Measurements from ENCODE around the gene NFIB.

The NFIB gene

DNA sequence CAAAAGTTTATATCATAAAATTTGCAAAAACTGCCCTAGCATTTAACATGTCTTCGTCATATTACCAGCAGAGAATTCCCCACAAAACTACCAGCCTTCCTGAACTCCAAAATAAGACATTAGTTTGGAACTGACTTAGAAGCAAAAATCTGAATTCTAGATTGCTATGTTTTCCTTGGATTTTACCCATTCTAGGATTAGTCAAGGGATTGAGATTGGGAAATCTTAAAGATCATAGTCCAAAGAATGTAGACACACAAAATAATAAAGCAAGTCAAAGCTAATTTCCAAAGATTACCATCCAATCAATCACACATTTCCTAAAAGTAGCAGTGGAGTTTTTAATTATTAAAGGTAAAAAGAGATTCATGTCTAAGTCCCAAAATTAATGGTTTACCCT is 138.2 kb downstream of the NFIB start:
- Histone ChIP-seq H3K9me3 (replicated peaks; ENCODE audit: insufficient read depth, low read length) (no peaks in the 10 kb centered on the region), H3K4me1 (ENCODE audit: low read length) (no peaks in the 10 kb centered on the region), H3F3A (ENCODE audit: insufficient read depth, low read length) (no peaks in the 10 kb centered on the region), H4K20me1 (ENCODE audit: insufficient read depth, low read length) (no peaks in the 10 kb centered on the region), H3K4me3 (ENCODE audit: low read length) (no peak overlapping the region), H2AFZ (ENCODE audit: low read length) (no peak overlapping the region), H3K79me2 (ENCODE audit: low read length) (no peaks in the 10 kb centered on the region), H3K36me3 (replicated peaks; ENCODE audit: insufficient read depth, low read length) (no peaks in the 10 kb centered on the region), H3K9me2 (replicated peaks; ENCODE audit: insufficient read depth, low read length) (no peaks in the 10 kb centered on the region), H3K27ac (ENCODE audit: low read length) (no peak overlapping the region), H3K4me2 (ENCODE audit: low read depth, low read length) (no peak overlapping the region), H3K9ac (ENCODE audit: low read length) (no peak overlapping the region), H3K27me3 (replicated peaks; ENCODE audit: insufficient read depth, low read length) (no peaks in the 10 kb centered on the region)
- TF ChIP-seq EZH2phosphoT487 (IDR thresholded peaks at IDR 0.05; ENCODE audit: low read length) (no peak), EZH2 (optimal IDR thresholded peaks at IDR 0.05; ENCODE audit: low read depth, low read length) (no peak)
- TF ChIP-seq, protein P1, sequence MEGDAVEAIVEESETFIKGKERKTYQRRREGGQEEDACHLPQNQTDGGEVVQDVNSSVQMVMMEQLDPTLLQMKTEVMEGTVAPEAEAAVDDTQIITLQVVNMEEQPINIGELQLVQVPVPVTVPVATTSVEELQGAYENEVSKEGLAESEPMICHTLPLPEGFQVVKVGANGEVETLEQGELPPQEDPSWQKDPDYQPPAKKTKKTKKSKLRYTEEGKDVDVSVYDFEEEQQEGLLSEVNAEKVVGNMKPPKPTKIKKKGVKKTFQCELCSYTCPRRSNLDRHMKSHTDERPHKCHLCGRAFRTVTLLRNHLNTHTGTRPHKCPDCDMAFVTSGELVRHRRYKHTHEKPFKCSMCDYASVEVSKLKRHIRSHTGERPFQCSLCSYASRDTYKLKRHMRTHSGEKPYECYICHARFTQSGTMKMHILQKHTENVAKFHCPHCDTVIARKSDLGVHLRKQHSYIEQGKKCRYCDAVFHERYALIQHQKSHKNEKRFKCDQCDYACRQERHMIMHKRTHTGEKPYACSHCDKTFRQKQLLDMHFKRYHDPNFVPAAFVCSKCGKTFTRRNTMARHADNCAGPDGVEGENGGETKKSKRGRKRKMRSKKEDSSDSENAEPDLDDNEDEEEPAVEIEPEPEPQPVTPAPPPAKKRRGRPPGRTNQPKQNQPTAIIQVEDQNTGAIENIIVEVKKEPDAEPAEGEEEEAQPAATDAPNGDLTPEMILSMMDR (IDR thresholded peaks at IDR 0.05; ENCODE audit: low read length): no peak
- DNase-seq: no peak

DNA sequence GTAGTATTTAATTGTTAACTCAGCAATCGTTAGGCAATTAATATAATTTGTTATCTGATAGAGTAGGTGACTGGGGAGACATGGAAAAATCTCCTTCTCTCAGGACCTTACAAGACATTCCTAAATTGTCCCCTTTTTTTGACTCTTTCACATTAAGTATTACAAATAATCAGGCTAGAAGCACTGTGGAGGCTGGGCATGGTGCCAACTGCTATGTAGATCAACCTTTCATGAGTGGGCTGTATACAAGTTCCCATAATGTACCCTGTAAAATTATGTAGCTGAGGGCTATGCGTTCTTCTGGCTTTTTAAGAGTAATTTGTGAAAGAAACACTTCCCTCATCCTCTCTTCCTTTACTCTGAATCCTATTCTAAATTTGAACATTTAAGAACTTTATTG is 140.2 kb downstream of the NFIB start:
- H3K4me2 ChIP-seq (ENCODE audit: low read depth, low read length): no peak overlapping the region
- no peak overlapping the region for H3K27ac ChIP-seq (ENCODE audit: low read length)
- H3K4me3 ChIP-seq (ENCODE audit: low read length): no peak overlapping the region
- H3K9me3 ChIP-seq (replicated peaks; ENCODE audit: insufficient read depth, low read length): no peaks in the 10 kb centered on the region
- no peaks in the 10 kb centered on the region for H3K9me2 ChIP-seq (replicated peaks; ENCODE audit: insufficient read depth, low read length)
- no peak overlapping the region for H2AFZ ChIP-seq (ENCODE audit: low read length)
- H4K20me1 ChIP-seq (ENCODE audit: insufficient read depth, low read length): no peaks in the 10 kb centered on the region
- TF ChIP-seq EZH2phosphoT487 (IDR thresholded peaks at IDR 0.05; ENCODE audit: low read length): no peak
- TF ChIP-seq EZH2 (optimal IDR thresholded peaks at IDR 0.05; ENCODE audit: low read depth, low read length): no peak
- TF ChIP-seq, protein P1 (IDR thresholded peaks at IDR 0.05; ENCODE audit: low read length): no peak
- H3K9ac ChIP-seq (ENCODE audit: low read length): no peak overlapping the region
- H3F3A ChIP-seq (ENCODE audit: insufficient read depth, low read length): no peaks in the 10 kb centered on the region
- H3K4me1 ChIP-seq (ENCODE audit: low read length): no peaks in the 10 kb centered on the region
- DNase-seq: no peak
- H3K79me2 ChIP-seq (ENCODE audit: low read length): no peaks in the 10 kb centered on the region
- no peaks in the 10 kb centered on the region for H3K36me3 ChIP-seq (replicated peaks; ENCODE audit: insufficient read depth, low read length)
- H3K27me3 ChIP-seq (replicated peaks; ENCODE audit: insufficient read depth, low read length): no peaks in the 10 kb centered on the region

DNA sequence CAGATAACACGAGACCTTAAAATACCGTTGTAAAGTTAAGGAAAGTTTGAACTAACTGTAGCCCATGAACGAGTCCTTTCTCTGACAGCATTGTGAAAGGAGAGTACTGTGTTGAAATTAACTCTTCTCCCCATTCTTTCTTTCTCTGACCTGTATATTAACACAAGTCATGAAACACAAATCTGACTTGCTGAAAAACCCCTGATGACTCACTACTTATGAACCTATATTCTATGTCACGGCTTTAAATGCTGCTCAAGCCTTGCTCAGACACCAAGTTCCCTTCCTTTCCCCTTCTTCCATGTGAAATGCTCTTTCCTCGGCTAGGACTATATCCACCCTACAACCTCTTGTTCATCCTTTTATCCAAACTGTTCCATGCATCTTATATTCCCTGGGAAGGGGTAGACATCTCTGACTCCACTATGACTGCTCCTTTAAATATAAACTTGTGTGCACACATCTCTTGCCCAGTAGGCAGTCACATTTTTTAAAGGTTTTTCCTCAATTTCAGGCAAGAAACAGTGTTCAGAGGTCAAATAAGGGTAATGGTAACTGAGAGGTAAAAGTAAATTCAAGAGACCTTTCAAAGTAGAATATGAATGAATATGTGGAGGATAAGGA is 142.9 kb downstream of the NFIB start:
- no peak overlapping the region for H3K27ac ChIP-seq (ENCODE audit: low read length)
- no peak overlapping the region for H2AFZ ChIP-seq (ENCODE audit: low read length)
- H3K9me3 ChIP-seq (replicated peaks; ENCODE audit: insufficient read depth, low read length): no peaks in the 10 kb centered on the region
- H3K4me1 ChIP-seq (ENCODE audit: low read length): no peaks in the 10 kb centered on the region
- no peaks in the 10 kb centered on the region for H3K9me2 ChIP-seq (replicated peaks; ENCODE audit: insufficient read depth, low read length)
- TF ChIP-seq, protein P1 (IDR thresholded peaks at IDR 0.05; ENCODE audit: low read length): no peak
- TF ChIP-seq EZH2phosphoT487 (IDR thresholded peaks at IDR 0.05; ENCODE audit: low read length) (no peak), EZH2 (optimal IDR thresholded peaks at IDR 0.05; ENCODE audit: low read depth, low read length) (no peak)
- H3K4me3 ChIP-seq (ENCODE audit: low read length): no peak overlapping the region
- no peaks in the 10 kb centered on the region for H3F3A ChIP-seq (ENCODE audit: insufficient read depth, low read length)
- no peaks in the 10 kb centered on the region for H4K20me1 ChIP-seq (ENCODE audit: insufficient read depth, low read length)
- no peak overlapping the region for H3K9ac ChIP-seq (ENCODE audit: low read length)
- no peaks in the 10 kb centered on the region for H3K36me3 ChIP-seq (replicated peaks; ENCODE audit: insufficient read depth, low read length)
- H3K27me3 ChIP-seq (replicated peaks; ENCODE audit: insufficient read depth, low read length): no peaks in the 10 kb centered on the region
- DNase-seq: no peak
- H3K4me2 ChIP-seq (ENCODE audit: low read depth, low read length): no peak overlapping the region
- no peaks in the 10 kb centered on the region for H3K79me2 ChIP-seq (ENCODE audit: low read length)
